ENCODE results near the gene COL4A3.

The COL4A3 gene

DNA sequence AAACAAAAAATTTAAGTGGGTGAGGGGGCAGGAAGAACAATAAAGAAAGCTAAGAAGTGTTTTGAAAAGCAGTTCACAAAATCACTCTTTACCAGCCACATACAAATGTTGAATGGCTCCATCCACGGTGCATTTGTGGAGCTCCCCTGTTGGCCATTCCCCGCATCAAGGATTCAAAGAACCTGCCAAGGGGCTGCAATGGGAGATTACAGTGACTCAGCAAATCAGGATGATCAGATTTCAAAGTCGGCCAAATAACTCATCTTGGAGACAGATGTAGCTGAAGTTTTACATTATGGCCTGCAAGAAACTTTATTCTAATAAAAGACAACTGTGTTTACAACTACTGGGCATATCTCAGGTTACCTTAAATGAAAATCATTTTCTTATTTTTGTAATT lies 26.9 kb downstream of the COL4A3 start:
- no peak overlapping the region for H3K4me3 ChIP-seq (ENCODE audit: low read depth, low read length)
- TF ChIP-seq, protein P1, sequence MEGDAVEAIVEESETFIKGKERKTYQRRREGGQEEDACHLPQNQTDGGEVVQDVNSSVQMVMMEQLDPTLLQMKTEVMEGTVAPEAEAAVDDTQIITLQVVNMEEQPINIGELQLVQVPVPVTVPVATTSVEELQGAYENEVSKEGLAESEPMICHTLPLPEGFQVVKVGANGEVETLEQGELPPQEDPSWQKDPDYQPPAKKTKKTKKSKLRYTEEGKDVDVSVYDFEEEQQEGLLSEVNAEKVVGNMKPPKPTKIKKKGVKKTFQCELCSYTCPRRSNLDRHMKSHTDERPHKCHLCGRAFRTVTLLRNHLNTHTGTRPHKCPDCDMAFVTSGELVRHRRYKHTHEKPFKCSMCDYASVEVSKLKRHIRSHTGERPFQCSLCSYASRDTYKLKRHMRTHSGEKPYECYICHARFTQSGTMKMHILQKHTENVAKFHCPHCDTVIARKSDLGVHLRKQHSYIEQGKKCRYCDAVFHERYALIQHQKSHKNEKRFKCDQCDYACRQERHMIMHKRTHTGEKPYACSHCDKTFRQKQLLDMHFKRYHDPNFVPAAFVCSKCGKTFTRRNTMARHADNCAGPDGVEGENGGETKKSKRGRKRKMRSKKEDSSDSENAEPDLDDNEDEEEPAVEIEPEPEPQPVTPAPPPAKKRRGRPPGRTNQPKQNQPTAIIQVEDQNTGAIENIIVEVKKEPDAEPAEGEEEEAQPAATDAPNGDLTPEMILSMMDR (IDR thresholded peaks at IDR 0.05; ENCODE audit: low read depth, low read length), result no peak

- TF ChIP-seq, protein P1 (IDR thresholded peaks at IDR 0.05; ENCODE audit: low read depth, low read length), result no peak
- no peak overlapping the region for H3K4me3 ChIP-seq (ENCODE audit: low read depth, low read length)
Measured at GRCh38 chr2:227192491-227192890, 28.1 kb downstream of the COL4A3 start.

DNA sequence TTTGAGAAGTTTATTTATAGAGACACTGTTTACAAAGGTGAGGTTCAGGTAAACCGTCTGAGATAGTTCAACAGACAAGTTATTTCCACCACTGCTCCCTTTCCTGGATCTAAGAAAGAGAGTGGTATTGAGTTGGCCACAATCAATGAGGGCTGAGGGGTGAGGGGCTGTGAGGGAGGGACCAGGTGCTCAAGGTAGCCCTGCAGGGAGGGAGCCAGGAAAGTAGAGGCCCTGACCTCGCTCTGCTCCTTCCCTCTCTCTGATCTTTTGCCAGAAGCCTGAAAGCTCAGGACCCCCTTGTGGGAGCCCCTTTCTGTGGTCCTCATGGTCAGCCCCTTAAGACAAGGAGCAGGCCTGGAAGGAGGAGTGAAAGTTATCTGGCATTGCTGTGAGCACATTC lies 29.8 kb downstream of the COL4A3 start:
- H3K4me3 ChIP-seq (ENCODE audit: low read depth, low read length), result no peak overlapping the region

DNA sequence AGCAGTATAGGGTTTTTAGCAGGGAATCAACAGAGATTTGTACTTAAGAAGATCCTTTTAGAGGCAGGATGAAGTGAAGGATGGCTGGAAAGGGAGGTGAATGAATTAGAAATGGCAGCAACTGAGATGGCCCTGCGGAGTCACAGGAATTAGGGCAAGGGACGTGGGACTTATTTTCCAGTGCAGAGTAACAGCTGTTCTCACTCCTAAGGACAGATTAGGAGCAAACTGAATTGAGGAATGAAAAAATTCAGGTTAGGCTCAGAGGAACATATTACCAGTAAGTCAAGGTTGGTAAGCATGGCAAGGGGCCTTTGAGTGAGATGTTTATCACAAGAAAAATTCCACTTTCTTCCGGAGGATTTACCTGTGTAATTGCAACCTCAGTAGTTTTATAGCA lies 34.4 kb downstream of the COL4A3 start:
- TF ChIP-seq, protein P1 (IDR thresholded peaks at IDR 0.05; ENCODE audit: low read depth, low read length), result no peak
- H3K4me3 ChIP-seq (ENCODE audit: low read depth, low read length), result no peak overlapping the region

More for the DNA sequence above, 29.8 kb downstream of the COL4A3 start:
- TF ChIP-seq, protein P1 (IDR thresholded peaks at IDR 0.05; ENCODE audit: low read depth, low read length), result no peak

DNA sequence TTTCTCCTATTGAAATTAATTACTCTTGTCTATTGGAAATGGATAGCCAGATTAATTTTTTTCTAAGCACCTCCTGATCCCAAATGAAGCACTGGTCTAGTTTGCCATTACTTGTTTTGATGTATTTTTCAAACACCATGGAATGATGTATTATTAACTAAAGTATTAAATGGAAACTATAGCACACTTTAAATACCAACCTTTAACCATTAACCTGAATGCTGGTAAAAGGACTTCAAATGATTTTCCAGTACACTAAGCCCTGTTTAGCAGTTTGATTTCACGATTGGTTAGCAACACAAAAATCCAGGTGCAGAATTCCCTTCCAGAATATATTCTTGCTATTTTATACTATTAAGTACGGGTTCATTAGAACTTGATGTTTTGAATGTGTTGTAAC lies 37.3 kb downstream of the COL4A3 start:
- H3K4me3 ChIP-seq (ENCODE audit: low read depth, low read length), result no peak overlapping the region
- TF ChIP-seq, protein P1 (IDR thresholded peaks at IDR 0.05; ENCODE audit: low read depth, low read length), result no peak

- TF ChIP-seq, protein P1 (IDR thresholded peaks at IDR 0.05; ENCODE audit: low read depth, low read length), result no peak
- no peak overlapping the region for H3K4me3 ChIP-seq (ENCODE audit: low read depth, low read length)
Measured at GRCh38 chr2:227204452-227204851, 40.0 kb downstream of the COL4A3 start.

DNA sequence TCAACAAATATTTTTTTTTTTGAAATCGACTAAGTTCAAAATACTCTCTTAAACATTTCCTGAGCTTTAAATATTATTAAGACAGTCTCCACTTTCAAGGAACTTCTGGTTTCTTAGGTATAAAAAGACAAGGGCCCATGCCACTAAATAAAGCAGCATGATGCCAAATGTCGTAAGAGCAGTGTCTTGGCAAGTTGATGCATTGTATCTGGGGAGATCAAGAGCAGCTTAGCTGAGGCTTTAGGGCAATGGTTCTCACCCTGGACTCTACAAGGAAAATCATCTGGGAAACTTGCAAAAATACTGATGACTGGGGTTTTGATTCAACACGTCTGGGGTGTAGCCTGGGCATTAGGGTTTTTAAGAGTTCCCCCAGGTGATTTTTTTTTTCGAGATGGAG lies 41.3 kb downstream of the COL4A3 start:
- no peak overlapping the region for H3K4me3 ChIP-seq (ENCODE audit: low read depth, low read length)
- TF ChIP-seq, protein P1 (IDR thresholded peaks at IDR 0.05; ENCODE audit: low read depth, low read length), result no peak
